HT-29 (cell line): Measurements from ENCODE around the gene VWA1. TPM values are rescaled to one million over a fixed set of nuclear protein-coding genes. Genes with fewer than 3 reads are reported as not detected.
"Not testable (repeated sequence)": the region's sequence is repeated elsewhere in the genome, so short reads cannot be mapped to it uniquely, and the experiment has no call there.

Experiments
- DNase-seq: peaks from one replicate; pipeline ENCODE4 v3.0.0-alpha.2; 2015; ENCODE audit warnings: low spot score
- total RNA-seq: library from RNA; depleted of rRNA; stranded (reverse); fragments of >200 nt; shearing (Covaris generic); gene quantifications from 2 replicates; pipeline ENCODE4 v1.2.3, GENCODE V29; 2014; rRNA removed

The VWA1 gene
- total RNA-seq, 1 experiment from 2014 or later = 232 TPM

- not testable (repeated sequence) for DNase-seq
Measured at GRCh38 chr1:1484976-1485750, 49.7 kb downstream of the VWA1 start.

GRCh38 chr1:1485755-1486317 lies 50.3 kb downstream of the VWA1 start:
- DNase-seq = not testable (repeated sequence)

DNA sequence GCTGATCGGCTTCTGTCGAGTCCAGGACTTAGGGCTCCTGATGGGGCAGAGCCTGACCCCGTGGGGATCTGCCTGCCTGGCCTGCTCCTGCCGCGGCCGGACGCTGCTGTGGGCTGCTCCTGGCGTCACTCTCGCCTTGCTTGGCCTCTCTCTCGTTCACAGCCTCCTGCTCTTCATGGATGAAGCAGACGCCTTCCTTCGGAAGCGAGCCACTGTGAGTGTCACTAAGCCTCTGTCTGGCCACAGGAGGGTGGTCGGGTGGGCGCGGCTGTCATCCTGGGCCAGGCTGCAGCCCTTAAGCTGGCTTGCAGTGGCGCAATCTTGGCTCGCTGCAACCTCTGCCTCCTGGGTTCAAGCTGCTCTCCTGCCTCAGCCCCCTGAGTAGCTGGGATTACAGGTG lies 52.2 kb downstream of the VWA1 start:
- DNase-seq = no peak

DNA sequence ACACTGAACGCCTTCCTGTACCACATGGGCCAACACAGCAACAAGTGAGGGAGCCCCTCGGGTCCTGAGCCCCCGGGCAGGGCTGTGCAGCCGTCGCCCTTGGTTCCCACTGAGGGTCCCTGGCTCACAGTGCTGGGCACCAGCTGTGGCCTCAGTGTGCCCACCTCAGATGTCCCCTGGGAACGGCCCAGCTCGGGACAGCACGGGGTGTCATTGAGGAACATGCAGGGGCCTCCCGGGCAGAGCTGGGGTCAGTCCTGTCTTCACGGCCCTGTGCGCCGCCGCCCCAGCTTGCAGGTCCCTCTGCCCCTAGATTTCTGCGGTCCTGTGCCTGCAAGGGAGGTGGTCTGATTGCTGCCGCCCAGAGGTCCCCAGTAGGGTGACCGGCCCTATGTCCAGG lies 53.7 kb downstream of the VWA1 start:
- DNase-seq = no peak

GRCh38 chr1:1489861-1490260 lies 54.4 kb downstream of the VWA1 start:
- DNase-seq = no peak

DNA sequence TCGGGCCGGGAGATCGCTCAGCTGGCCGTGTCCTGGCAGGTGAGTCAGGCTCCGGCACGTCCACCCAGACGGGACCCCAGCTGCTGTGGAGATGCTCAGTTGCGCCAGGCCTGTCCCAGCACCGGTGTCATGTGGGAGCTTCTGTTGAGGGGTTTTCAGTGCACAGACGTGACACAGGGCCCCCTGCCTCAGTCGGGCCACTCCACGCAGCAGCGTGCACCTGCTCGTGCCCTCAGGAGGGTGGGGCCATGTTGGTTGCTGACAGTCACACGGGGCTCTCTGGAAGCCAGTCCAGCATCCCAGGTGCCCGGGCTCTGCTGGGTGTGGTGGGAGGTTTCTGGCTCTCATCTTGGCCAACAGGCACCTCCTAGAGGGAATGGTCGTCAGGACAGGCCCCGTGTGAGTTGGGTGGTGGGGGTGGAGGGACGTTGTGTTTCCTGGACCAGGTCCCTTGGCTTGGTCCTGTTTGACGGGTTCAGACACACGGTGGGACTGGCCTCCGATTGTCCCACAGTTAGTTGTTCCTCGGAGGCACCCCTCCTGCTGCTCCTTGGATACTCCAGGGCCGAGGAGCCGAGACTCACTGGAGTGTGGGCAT lies 55.2 kb downstream of the VWA1 start:
- no peak for DNase-seq

- no peak for DNase-seq
Measured at GRCh38 chr1:1491601-1492000, 56.1 kb downstream of the VWA1 start.

Other genes with a start within 250 kb of the VWA1 start
- gene TNFRSF18, start 229.1 kb upstream of the VWA1 start, total RNA-seq = 0.42 TPM in 1 of 2 replicates, not detected in the other
- not detected in 2 replicates for gene TNFRSF4, start 221.5 kb upstream of the VWA1 start, total RNA-seq
- 163 and 188 TPM in 2 replicates for gene SDF4, start 203.7 kb upstream of the VWA1 start, total RNA-seq
- gene B3GALT6, start 203.5 kb upstream of the VWA1 start, total RNA-seq = 84.2 and 87.7 TPM in 2 replicates
- gene C1QTNF12, start 189.0 kb upstream of the VWA1 start, total RNA-seq = 4.1 and 6.0 TPM in 2 replicates
- gene UBE2J2, start 161.8 kb upstream of the VWA1 start, total RNA-seq = 93.1 and 94.4 TPM in 2 replicates
- 0.48 and 0.50 TPM in 2 replicates for gene SCNN1D, start 155.3 kb upstream of the VWA1 start, total RNA-seq
- 104 and 113 TPM in 2 replicates for gene ACAP3, start 127.8 kb upstream of the VWA1 start, total RNA-seq
- gene PUSL1, start 127.1 kb upstream of the VWA1 start, total RNA-seq = 152 and 157 TPM in 2 replicates
- 174 and 200 TPM in 2 replicates for gene INTS11, start 111.0 kb upstream of the VWA1 start, total RNA-seq
- 62.5 and 70.5 TPM in 2 replicates for gene CPTP, start 110.9 kb upstream of the VWA1 start, total RNA-seq
- 0.89 and 1.6 TPM in 2 replicates for gene TAS1R3, start 104.4 kb upstream of the VWA1 start, total RNA-seq
- 246 and 269 TPM in 2 replicates for gene DVL1, start 86.3 kb upstream of the VWA1 start, total RNA-seq
- not detected in 2 replicates for gene MXRA8, start 77.1 kb upstream of the VWA1 start, total RNA-seq
- gene AURKAIP1, start 60.5 kb upstream of the VWA1 start, total RNA-seq = 377 and 383 TPM in 2 replicates
- 200 and 243 TPM in 2 replicates for gene CCNL2, start 36.4 kb upstream of the VWA1 start, total RNA-seq
- gene MRPL20, start 28.4 kb upstream of the VWA1 start, total RNA-seq = 235 and 276 TPM in 2 replicates
- gene ANKRD65, start 14.4 kb upstream of the VWA1 start, total RNA-seq = 0.44 and 1.4 TPM in 2 replicates
- gene ATAD3C, start 14.0 kb downstream of the VWA1 start, total RNA-seq = 2.3 and 3.1 TPM in 2 replicates
- 102 and 111 TPM in 2 replicates for gene ATAD3B, start 36.1 kb downstream of the VWA1 start, total RNA-seq
- 155 and 162 TPM in 2 replicates for gene ATAD3A, start 76.5 kb downstream of the VWA1 start, total RNA-seq
- gene TMEM240, start 104.9 kb downstream of the VWA1 start, total RNA-seq = 1.4 and 2.4 TPM in 2 replicates
- 140 and 148 TPM in 2 replicates for gene SSU72, start 139.2 kb downstream of the VWA1 start, total RNA-seq
- gene FNDC10, start 164.4 kb downstream of the VWA1 start, total RNA-seq = not detected in 2 replicates
- gene MIB2, start 179.8 kb downstream of the VWA1 start, total RNA-seq = 65.3 and 89.0 TPM in 2 replicates
- gene MMP23B, start 196.5 kb downstream of the VWA1 start, total RNA-seq = 0.10 and 1.3 TPM in 2 replicates
- 21.9 and 24.1 TPM in 2 replicates for gene CDK11B, start 223.3 kb downstream of the VWA1 start, total RNA-seq